Ishikawa (cell line): ENCODE measurements around the gene TBCD.

Experiments used
- CEBPB ChIP-seq: IDR thresholded peaks from 2 replicates; pipeline ENCODE4 v1.6.1; 2012
- CREB1 ChIP-seq: IDR thresholded peaks from 2 replicates; pipeline ENCODE4 v1.6.1; 2012; ENCODE audit warnings: low read depth
- EGR1 ChIP-seq: IDR thresholded peaks from 2 replicates; pipeline ENCODE4 v1.6.1; 2012
- EP300 ChIP-seq: IDR thresholded peaks from 2 replicates; pipeline ENCODE4 v1.6.1; 2012; ENCODE audit warnings: borderline replicate concordance
- FOXM1 ChIP-seq: IDR thresholded peaks from 2 replicates; pipeline ENCODE4 v1.6.1; 2012; ENCODE audit warnings: low read depth, borderline replicate concordance
- NFIC ChIP-seq: IDR thresholded peaks from 2 replicates; pipeline ENCODE4 v1.6.1; 2012
- RAD21 ChIP-seq: IDR thresholded peaks from 2 replicates; pipeline ENCODE4 v1.6.1; 2012; ENCODE audit warnings: low read depth
- TAF1 ChIP-seq: IDR thresholded peaks from 2 replicates; pipeline ENCODE4 v1.6.1; 2012; ENCODE audit warnings: low read depth, mild to moderate bottlenecking
- TCF12 ChIP-seq: IDR thresholded peaks from 2 replicates; pipeline ENCODE4 v1.6.1; 2012; ENCODE audit warnings: low read depth
- TEAD4 ChIP-seq: IDR thresholded peaks from 2 replicates; pipeline ENCODE4 v1.6.1; 2012
- YY1 ChIP-seq: IDR thresholded peaks from 2 replicates; pipeline ENCODE4 v1.6.1; 2012; ENCODE audit warnings: low read depth
- ZBTB7A ChIP-seq: IDR thresholded peaks from 2 replicates; pipeline ENCODE4 v1.6.1; 2012; ENCODE audit warnings: low read depth
- TF ChIP-seq, protein P1 (sequence below): IDR thresholded peaks from 2 replicates; pipeline ENCODE4 v1.6.1; 2012
- TF ChIP-seq, protein P2 (sequence below): IDR thresholded peaks from 2 replicates; pipeline ENCODE4 v1.6.1; 2012; ENCODE audit warnings: low read depth, mild to moderate bottlenecking
- TF ChIP-seq, protein P3 (sequence below): IDR thresholded peaks from 2 replicates; pipeline ENCODE4 v1.6.1; 2012

TBCD gene

DNA sequence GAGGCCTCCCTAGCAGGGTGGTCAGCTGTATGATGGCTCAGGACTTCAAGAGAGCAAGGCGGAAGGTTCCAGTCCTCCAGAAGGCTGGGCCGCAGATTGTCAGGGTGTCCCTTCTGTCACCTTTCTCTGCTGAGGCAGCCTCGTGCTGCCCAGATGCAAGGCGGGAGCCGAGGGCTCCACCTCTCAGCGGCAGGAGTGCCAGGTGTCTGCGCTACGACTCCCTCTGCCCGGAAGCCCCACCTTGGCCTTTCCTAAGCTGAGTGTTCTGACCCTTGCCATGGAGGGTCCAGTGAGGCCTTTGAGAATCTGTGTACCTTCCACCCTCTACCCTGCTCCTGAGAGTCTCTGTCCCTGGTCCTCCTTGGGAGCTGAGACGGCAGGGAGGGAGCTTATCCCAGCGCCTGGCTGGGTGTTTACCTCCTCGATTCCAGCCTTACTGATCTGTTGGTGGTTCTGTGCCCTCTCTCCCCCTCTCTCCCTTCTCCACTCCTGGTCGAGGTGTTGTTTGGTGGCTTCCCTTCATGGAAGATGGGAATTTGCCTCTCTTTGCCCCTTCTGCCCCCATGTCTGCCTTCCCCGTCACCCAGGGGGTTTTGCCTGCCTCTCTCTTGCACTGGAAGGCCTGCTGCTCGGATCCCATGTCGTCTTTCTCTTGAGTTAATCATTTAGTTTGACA, 90.2 kb downstream of the TBCD start:
- TF ChIP-seq FOXM1 (no peak), NFIC (no peak), TEAD4 (no peak), YY1 (no peak), CEBPB (no peak), RAD21 (no peak)
- TF ChIP-seq, protein P1, sequence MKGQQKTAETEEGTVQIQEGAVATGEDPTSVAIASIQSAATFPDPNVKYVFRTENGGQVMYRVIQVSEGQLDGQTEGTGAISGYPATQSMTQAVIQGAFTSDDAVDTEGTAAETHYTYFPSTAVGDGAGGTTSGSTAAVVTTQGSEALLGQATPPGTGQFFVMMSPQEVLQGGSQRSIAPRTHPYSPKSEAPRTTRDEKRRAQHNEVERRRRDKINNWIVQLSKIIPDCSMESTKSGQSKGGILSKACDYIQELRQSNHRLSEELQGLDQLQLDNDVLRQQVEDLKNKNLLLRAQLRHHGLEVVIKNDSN = no peak

DNA sequence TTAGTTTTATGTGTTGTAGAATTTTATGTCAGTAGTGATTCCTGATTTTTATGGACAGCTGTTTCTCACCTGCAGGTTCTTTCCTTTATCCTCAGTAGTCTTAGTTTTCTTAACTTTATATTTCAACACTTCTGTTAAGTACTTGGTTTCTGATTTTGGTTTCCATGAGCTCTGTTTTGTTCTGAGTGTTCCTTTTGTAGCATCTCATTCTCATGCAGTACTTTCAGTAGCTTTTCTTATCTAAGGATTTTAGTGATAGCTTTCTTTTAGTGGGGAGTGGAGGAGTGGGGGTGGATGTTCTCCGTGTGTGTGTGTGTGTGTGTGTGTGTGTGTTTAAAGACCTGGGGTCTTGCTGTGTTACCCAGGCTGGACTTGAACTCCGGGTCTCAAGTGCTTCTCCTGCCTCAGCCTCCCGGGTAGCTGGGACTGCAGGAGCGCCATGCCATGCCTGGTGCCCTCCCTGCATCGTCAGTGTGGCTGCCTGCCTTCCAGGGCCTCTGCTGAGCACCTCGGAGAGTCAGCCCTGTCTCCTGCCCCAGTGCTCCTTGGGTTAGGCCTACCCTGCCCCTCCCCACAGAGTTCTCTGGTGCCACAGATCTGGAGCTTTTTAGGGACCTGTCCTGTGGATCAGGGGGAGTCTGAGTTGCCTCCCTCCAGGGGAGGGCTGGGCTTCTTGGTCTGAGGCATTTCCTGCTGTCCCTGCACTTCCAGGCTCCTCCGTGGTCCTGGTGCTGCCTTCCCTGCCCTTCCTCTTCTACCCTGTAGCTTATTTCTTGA, 92.2 kb downstream of the TBCD start:
- TF ChIP-seq YY1 (no peak), EGR1 (no peak), CEBPB (no peak), ZBTB7A (no peak), RAD21 (no peak), NFIC (no peak), TEAD4 (no peak)
- TF ChIP-seq, protein P2, sequence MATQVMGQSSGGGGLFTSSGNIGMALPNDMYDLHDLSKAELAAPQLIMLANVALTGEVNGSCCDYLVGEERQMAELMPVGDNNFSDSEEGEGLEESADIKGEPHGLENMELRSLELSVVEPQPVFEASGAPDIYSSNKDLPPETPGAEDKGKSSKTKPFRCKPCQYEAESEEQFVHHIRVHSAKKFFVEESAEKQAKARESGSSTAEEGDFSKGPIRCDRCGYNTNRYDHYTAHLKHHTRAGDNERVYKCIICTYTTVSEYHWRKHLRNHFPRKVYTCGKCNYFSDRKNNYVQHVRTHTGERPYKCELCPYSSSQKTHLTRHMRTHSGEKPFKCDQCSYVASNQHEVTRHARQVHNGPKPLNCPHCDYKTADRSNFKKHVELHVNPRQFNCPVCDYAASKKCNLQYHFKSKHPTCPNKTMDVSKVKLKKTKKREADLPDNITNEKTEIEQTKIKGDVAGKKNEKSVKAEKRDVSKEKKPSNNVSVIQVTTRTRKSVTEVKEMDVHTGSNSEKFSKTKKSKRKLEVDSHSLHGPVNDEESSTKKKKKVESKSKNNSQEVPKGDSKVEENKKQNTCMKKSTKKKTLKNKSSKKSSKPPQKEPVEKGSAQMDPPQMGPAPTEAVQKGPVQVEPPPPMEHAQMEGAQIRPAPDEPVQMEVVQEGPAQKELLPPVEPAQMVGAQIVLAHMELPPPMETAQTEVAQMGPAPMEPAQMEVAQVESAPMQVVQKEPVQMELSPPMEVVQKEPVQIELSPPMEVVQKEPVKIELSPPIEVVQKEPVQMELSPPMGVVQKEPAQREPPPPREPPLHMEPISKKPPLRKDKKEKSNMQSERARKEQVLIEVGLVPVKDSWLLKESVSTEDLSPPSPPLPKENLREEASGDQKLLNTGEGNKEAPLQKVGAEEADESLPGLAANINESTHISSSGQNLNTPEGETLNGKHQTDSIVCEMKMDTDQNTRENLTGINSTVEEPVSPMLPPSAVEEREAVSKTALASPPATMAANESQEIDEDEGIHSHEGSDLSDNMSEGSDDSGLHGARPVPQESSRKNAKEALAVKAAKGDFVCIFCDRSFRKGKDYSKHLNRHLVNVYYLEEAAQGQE = no peak
- TF ChIP-seq, protein P1 = no peak
- TF ChIP-seq, protein P3, sequence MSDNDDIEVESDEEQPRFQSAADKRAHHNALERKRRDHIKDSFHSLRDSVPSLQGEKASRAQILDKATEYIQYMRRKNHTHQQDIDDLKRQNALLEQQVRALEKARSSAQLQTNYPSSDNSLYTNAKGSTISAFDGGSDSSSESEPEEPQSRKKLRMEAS = no peak

DNA sequence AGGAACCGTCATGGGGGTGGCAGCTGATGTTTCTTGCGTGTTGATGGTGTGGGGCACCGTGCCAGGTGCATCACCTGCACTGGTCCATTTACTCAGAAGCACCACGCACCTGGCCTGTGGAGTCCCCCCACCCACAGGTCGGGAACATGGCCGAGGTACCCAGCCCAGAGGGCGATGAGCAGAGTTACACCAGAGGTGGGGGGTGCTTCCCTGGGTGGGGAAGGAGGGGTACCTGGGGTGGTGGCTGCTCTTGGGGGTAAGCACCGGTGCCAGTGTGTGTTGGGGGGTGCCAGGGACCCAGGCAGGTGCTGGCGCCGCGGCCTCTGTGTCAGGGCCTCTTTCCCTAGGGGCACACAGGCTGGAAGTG, 92.9 kb downstream of the TBCD start:
- no peak for TF ChIP-seq TCF12
- TF ChIP-seq RAD21 = no peak

DNA sequence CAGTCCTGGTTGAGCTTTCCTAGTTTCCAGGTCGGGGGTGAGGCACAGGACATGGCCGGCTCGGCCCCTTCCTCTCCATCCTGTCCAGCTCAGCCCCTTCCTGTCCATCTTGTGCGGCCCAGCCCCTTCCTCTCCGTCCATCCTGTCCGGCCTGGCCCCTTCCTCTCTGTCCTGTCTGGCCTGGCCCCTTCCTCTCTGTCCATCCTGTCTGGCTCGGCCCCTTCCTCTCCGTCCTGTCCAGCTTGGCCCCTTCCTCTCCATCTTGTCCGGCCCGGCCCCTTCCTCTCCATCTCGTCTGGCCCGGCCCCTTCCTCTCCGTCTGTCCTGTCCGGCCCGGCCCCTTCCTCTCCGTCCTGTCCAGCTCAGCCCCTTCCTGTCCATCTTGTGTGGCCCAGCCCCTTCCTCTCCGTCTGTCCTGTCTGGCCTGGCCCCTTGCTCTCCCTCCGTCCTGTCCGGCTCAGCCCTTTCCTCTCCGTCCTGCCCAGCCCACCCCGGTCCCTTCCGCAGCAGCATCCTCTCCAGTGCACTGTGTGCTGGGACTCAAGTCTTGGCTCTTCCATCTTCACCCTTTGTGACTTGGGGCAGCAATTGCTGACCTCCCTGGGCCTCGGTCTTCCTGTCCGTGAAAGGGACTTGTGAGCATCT, 93.4 kb downstream of the TBCD start:
- TF ChIP-seq, protein P3 = no peak
- TF ChIP-seq CEBPB = no peak

DNA sequence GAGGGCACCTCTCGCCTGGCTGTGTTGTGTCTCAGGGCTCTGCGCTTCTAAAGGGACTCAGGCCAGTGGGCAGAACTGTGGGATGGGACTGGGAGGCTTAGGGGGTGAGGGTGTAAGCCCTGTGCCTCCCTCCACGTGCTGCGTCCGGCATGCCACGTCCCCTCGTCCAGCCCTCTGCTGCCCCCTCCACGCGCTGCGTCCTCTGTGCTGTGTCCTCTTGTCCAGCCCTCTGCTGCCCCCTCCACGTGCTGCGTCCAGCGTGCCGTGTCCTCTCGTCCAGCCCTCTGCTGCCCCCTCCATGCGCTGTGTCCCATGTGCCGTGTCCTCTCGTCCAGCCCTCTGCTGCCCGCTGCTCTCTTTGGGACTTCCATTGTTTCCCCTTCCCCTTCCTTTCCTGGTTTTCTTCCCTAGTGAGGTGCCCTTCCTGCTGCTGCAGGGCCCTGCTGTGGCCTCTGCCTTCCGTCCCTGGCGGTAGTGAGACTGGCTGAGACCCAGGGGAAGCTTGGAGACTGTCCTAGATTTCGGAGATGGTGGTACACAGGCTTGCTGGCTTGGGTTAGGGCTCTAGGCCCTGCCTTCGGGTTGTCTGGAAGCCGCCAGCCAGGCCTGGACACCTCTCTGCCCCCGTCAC, 94.3 kb downstream of the TBCD start:
- TF ChIP-seq RAD21 (no peak), EP300 (no peak), TEAD4 (no peak), NFIC (no peak), CEBPB (no peak), TCF12 (no peak), YY1 (no peak), FOXM1 (no peak), ZBTB7A (no peak), CREB1 (no peak)

DNA sequence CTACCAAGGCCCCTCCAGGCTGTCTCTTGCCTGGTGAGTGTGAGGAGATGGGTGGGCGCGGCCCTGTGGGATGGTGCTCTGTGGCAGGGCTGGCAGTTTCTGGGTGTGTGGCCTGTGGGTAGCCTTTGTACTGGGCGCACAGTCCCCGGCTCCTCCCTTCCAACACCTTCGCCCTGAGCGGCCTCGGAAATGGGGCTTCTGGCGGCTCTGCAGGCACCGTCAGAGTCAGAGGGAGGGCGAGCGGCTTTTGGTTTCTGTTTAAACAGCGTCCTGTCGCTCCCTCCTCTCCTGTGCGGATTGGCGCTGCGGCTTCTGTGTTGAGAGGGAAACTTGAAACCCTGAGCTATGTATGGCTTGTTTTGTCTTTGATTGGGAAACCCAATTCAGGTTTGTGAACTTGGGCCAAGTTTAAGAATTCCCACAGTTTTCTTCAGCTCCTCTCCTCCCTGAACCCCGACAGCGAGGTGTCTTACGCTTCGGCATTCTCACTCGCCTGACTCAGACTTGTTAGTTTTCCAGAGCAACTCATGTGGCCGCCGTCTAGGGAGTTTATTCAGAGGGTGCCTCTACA, 96.2 kb downstream of the TBCD start:
- TF ChIP-seq CREB1 (no peak), EGR1 (no peak), TEAD4 (no peak), RAD21 (no peak), TAF1 (no peak)

DNA sequence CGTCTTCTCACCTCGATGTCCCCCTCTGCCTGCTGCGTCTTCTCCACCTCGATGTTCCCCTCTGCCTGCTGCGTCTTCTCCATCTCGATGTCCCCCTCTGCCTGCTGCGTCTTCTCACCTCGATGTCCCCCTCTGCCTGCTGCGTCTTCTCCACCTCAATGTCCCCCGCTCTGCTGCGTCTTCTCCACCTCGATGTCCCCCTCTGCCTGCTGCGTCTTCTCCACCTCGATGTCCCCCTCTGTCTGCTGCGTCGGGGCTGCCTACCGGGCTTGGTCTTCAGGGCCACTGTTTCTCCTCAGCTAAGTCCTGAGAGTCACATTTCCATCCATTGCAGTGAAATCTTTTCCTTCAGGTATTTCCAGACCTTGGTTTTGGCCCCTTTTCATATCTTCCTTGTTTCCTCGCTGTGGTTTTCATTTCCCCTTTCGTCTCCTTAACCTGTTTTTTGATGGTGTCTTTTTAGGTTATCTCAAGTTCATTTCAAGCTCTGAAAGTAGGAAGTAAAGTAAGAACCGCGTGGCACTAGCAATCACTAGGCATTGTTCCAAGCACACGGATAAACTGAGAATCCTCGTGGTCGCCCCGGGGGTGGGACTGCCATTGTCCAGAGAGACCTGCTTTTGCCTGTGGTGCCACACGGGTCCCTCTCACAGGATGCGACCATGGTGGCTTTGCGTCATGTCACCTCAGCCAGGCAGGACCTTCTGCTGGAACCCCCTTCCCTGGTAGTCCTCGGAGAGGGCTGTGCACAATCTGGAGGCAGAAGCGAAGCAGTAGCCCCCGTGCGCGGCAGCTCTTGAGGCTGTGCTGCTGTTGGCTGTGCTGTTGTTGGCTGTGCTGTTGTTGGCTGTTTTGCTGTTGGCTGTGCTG, 97.4 kb downstream of the TBCD start:
- no peak for TF ChIP-seq TAF1
- TF ChIP-seq EP300 = no peak
